Stimulated activated CD4-positive, alpha-beta T cell treated with anti-CD3 and anti-CD28 coated beads, Interleukin-1b, Interleukin-23, amount 100 ng/mL, for 4 hours (primary cell): ENCODE data around the gene GLB1L3.
"Not testable (repeated sequence)": the region's sequence is repeated elsewhere in the genome, so short reads cannot be mapped to it uniquely, and the experiment has no call there.

Source experiments
- DNase-seq, 2 donors: peaks; one replicate each; pipeline ENCODE4 v3.0.0-alpha.2; 2020; ENCODE audit warnings: low read depth in 2 of 2

GLB1L3 gene

DNA sequence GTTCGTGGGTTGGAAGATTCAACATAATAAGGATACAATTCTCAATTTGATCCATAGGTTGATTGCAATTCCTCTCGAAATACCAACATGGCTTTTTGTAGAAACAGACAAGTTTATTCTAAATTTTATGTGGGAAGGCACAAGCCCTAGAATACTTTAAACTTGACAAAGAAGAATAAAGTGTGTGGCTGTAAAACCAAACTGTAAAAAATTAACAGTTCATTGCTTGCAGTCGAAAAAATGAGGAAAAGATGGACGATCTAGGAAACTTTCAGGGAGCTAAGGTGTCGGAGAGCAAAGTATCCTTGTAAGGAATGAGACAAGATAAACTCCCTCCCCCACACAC, 1.0 kb upstream of the GLB1L3 start:
- no peak for DNase-seq

GRCh38 chr11:134276396-134277182, 410 bp downstream of the GLB1L3 start:
- DNase-seq: peak in 1 of 2 donors; percentile 25

- DNase-seq: no peak
These were observed 1.2 kb downstream of the GLB1L3 start for GRCh38 chr11:134277183-134278001.

DNA sequence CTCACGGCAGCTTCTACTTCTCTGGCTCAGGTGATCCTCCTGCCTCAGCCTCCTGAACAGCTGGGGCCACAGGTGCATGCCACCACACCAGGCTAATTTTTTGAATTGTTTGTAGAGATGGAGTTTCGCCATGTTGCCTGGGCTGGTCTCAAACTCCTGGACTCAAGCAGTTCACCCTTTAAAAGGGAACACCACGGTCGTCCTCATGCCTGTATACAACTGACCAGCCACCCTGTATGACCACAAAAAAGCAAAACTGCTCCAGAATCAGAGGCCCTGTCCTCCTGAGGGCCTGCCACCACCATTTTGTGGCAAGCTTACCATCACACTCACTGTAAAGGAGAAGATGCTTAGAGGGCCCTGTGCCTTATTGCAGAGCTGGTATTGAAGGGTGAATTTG, 2.2 kb downstream of the GLB1L3 start:
- DNase-seq: no peak

GRCh38 chr11:134281635-134282034, 5.5 kb downstream of the GLB1L3 start:
- not testable (repeated sequence) for DNase-seq

DNA sequence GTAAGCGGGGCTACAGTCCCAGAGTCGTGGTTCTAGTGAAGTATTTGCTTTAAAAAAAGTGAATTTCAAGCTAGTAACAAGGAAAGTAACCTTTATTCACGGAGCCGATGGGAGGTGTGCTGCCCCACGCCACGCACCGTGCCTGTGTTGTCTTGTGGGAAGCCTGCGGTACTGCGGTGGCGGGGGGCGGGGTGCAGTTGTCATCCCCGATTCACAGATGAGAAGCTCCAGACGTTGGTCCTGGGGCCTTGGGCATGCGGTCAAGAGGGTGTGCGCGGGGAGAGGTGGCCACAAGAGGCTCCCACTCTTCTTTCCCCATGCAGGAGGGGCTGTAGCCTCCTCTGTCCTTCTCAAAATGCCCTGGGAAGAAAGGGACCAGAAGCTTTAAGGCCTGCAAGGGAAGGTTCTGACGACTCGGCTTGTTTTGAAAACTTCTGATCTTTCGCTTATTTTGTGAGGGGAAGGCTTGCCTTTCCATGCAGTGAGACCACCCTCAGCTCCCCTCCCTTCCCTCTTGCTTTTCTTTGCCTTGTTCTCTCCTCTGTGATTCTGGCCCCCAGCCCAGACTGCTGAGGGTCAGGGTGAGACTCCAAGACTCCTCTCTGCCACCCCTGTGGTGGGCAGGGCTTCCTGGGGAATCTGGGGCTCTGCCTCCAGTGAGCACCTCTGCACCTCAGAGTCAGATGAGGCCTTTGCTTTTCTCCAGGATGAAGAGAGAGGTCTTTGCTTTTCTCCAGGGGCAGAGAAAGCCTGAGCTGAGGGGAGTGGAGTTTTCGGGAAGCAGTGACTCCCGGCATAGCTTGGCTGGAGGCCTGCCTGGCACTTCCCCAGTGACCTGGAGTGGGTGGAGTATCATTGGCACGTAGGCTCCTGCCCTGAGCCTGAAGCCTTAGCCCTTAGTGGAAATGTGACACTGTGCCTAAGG, 6.2 kb downstream of the GLB1L3 start:
- DNase-seq: no peak

DNA sequence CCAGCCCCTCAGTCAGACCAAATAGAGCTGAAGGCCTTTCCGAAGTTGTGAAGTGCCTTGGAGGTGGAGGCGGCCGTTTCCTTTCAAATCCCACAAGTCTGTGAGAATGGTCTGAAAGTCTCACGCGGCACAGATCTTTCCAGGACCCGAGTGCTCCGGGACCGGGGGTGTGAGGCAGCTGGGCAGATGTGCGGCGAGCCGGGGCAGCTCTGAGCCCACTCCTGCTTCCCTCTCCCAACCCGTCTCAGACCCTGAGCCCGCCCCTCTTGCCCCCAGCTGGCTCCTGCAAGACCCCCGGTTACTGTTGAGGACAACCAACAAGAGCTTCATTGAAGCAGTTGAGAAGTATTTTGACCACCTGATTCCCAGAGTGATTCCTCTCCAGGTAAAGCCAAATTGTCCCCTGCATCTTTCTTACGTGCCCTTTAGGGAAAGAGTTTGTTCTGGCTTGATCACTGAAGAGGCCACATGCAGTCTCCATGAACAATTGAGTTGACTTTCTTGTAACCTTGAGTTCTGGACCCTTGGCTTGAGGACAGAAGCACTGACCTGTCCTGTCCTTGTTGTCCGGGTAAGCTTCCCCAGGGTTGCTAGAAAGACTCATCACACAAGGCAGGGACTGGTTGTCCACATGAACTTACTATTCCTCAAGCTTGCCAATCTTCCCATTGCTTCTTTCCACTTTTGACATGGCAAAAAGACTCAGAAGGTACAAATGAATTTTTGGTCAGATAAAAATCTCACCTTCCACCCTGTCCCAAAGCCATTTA, 7.5 kb downstream of the GLB1L3 start:
- no peak for DNase-seq

DNA sequence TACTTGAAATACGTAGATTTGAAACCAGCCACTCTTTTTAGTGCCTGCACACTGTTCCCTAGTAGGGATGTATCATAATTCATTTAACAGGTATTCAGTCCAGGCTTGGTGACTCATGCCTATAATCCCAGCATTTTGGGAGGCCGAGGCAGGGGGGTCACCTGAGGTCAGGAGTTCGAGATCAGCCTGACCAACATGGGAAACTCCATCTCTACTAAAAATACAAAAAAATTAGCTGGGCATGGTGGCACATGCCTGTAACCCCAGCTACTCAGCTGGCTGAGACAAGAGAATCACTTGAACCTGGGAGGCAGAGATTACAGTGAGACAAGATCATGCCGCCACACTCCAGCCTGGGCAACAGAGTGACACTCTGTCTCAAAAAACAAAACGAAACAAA, 8.2 kb downstream of the GLB1L3 start:
- not testable (repeated sequence) for DNase-seq

DNA sequence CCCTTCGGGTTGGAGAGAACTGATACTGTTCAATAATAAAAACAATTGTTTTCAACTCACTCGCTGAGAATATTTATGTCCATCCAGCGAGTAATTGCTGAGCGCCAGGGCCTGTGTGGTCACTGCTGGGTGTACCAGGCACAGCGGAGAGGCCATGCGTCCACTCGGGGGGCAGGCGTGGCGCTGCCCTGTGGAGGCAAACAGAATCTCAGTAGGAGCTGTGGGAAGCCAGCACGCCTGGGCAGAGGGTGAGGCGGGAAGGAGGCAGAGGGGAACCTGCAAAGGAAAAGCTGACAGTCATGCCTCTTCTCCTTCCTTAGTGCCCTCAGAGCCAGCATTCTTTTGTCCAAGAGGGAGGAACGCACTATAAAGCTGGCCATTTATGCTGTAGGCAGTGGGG, 11.4 kb downstream of the GLB1L3 start:
- DNase-seq: no peak

DNA sequence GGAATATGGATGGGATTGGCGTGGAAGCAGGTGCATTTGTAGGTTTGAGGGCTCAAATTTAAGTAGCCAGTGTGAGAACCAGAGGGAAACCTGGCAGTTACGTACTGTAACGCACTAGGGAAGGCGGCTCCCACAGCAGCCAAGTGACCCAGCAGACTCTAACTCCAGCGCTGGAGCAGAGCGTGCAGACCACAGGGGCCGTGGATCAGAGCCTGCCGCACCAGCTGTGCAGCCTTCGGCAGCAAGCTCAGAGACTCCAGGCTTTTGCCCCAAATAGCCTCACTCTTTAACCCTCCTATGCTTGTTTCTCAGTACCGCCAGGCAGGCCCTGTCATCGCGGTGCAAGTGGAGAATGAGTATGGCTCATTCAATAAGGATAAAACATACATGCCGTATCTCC, 12.3 kb downstream of the GLB1L3 start:
- DNase-seq: no peak

DNA sequence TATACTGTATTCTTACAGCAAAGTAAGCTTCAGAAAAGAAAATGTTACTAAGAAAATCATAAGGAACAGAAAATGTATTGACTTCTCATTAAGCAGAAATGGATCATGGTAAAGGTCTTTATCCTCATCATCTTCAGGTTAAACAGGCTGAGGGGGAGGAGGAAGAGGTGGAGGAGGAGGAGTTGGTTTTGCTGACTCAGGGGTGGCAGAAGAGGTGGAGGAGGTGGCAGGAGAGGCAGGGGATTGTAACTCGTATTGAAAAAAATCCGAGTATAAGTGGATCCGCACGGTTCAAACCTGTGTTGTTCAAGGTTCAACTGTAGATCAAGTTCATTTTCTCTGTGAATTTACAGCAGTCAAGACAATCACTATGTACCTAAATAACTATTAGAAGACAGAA, 13.0 kb downstream of the GLB1L3 start:
- DNase-seq: no peak

DNA sequence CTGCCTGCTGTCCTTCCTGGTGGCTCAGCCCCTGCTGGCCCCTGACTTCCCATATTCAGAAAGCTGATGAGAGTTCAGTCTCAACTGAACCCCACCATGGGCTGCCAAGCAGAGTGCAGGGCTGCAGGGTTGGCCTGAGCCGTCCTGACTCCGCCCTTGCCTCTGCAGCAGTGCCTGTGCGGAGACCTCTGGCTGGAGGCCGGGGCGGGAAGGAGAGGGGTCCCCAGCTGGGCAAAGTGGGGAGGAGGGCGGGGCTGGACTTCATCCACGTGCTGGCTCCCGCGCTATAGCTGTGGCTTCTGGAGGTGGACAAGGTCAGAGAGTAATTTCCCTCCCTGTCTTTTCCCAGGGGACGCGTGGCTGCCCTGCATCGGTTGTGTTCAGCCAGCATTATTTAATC, 13.6 kb downstream of the GLB1L3 start:
- no peak for DNase-seq

DNA sequence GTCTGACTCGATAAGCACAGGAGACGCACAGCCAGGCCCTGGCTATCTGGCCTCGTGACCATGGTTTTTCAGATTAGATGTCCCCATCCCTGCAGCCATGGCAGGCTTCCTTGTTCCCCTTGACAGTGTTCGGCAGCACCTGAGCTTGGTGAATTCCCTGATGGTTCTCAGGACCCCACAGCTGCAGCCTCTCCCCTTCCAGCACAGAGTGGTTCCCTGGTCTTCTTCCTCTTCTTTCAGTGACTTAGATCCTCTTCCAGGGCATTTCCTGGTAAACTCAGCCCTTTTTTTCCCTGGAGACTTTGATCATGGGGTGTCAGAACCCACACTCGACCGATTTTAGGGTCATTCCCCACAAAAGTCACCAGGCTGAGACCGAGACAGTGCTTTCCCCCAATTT, 14.5 kb downstream of the GLB1L3 start:
- DNase-seq: no peak

DNA sequence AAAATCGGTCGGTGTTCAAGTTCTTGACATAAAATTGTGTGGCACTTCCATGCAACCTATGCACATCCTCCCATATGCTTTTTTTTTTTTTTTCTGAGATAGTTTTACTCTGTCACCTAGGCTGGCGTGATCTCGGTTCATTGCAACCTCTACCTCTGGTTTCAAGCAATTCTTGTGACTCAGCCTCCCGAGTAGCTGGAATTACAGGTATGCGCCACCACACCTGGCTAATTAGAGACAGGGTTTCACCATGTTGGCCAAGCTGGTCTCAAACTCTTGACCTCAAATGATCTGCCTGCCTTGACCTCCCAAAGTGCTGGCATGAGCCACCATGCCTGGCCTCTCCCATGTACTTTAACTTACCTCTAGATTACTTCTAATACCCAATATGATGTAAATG, 15.0 kb downstream of the GLB1L3 start:
- no peak for DNase-seq

DNA sequence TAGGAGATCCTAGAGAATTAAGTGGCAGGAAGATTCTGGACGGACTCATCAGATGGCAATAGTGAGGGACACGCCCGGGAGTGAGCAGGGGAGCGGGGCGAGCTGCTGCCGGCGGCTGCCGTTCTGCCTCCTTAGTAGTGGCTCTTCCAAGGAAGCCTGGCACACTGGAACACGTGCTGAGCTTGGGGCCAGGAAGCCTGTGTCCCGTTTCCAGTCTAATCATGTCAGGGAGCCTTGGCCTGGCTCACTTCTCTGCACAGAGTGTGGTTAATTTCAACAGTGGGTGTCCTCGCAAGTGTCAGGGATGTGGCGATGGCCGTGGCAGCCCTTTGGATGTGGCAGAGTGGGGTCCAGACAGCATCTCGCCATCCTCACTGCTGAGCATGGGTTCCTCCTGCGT, 16.5 kb downstream of the GLB1L3 start:
- no peak for DNase-seq

- DNase-seq: no peak
These were observed 17.2 kb downstream of the GLB1L3 start for GRCh38 chr11:134293119-134294113.

DNA sequence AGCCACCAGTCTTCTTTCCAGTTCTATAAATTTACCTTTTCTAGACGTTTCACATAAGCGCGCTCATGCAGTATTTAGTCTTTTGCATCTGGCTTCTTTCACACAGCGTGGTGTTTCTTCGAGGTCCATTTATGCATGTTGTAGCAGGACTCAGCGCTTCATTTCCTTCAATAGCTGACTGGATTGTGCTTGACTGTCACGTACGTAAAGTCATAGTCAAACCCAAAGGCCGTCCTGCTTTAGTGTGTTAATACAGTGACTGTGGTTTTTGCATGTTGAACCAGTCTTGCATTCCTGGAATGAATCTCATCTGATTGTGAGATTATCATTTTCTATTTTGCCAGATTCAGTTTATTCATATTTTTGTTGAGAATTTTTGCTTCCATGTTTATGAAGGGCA, 18.5 kb downstream of the GLB1L3 start:
- DNase-seq: no peak

DNA sequence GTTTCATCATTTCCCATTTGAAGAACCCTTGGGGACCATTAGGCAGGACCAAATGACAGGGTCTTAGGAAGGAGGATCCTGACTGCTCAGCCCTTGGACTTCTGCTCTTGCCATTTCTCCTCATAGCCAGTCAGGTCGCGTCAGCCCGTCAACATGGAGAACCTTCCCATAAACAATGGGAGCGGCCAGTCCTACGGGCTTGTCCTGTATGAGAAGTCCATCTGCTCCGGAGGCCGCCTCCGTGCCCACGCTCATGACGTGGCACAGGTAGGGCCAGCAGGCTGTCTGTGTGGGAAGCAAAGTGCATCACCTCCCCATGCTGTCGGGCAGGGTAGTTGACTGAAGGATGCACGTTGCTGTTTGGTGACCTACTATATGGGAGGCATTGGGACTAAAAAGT, 36.0 kb downstream of the GLB1L3 start:
- no peak for DNase-seq

DNA sequence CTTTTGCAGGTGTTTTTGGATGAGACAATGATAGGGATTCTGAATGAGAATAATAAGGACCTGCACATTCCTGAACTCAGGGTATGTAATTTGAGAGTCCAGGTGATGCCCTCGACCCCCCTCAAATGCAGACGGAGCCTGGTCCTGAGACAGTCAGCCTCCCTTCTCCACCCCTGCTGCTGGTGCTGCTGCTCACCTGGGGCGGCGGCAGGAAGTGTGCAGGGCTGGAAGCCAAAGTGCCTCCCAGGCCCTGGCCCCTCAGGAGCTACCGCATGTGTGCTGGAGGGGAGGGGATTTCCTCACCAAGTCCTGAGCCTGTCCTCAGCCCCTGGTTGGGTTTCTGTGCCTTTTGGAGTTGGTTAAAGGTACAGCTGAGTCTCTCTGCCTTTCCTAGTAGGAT, 36.6 kb downstream of the GLB1L3 start:
- no peak for DNase-seq

GRCh38 chr11:134313379-134313778, 37.2 kb downstream of the GLB1L3 start:
- DNase-seq: no peak
